HG03025 (cell line): Measurements from ENCODE around the gene MON1A.
"Not testable (repeated sequence)": the region's sequence is repeated elsewhere in the genome, so short reads cannot be mapped to it uniquely, and the experiment has no call there.

Experiments used
- ATAC-seq: cut with Tn5 transposase; IDR thresholded peaks from one replicate; pipeline ENCODE4 v1.9.1; 2021; ENCODE audit warnings: mild to moderate bottlenecking, moderate library complexity; ENCODE audit not compliant: unreplicated experiment, low FRiP score

MON1A gene, protein sequence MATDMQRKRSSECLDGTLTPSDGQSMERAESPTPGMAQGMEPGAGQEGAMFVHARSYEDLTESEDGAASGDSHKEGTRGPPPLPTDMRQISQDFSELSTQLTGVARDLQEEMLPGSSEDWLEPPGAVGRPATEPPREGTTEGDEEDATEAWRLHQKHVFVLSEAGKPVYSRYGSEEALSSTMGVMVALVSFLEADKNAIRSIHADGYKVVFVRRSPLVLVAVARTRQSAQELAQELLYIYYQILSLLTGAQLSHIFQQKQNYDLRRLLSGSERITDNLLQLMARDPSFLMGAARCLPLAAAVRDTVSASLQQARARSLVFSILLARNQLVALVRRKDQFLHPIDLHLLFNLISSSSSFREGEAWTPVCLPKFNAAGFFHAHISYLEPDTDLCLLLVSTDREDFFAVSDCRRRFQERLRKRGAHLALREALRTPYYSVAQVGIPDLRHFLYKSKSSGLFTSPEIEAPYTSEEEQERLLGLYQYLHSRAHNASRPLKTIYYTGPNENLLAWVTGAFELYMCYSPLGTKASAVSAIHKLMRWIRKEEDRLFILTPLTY

GRCh38 chr3:49929291-49930167 lies at the start of gene MON1A:
TSS of gene MON1A (minus strand) at chr3:49929811. CDS start at chr3:49913346, 16,465 bp downstream.
- peak; percentile 84 for ATAC-seq

- ATAC-seq = no peak
Observed at GRCh38 chr3:49976942-49977341, 47.3 kb upstream of the MON1A start.

- ATAC-seq = no peak
Observed at GRCh38 chr3:49972656-49973055, 43.0 kb upstream of the MON1A start.

DNA sequence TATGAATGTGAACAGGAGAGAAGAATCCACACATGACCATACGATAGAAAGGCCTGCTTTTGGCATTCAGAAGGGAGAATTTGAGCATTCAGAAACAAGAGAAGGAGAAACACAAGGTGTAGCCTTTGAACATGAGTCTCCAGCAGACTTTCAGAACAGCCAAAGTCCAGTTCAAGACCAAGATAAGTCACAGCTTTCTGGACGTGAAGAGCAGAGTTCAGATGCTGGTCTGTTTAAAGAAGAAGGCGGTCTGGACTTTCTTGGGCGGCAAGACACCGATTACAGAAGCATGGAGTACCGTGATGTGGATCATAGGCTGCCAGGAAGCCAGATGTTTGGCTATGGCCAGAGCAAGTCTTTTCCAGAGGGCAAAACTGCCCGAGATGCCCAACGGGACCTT lies 38.7 kb upstream of the MON1A start:
- no peak for ATAC-seq

DNA sequence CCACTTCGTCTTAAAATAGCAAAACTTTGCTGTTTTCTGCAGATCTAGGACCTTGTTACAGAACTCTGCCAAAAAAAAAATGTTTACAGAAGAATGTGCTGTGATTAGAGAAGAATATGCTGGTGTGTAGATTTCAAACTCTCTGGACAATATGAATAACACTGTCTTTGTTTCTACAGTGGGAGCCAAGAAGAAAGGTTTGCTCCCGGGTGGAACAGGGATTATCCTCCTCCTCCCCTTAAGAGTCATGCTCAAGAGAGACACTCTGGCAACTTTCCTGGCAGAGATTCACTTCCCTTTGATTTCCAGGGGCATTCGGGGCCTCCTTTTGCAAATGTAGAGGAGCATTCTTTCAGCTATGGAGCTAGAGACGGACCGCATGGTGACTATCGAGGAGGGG lies 37.7 kb upstream of the MON1A start:
- no peak for ATAC-seq

- no peak for ATAC-seq
Observed at GRCh38 chr3:49966233-49966942, 36.8 kb upstream of the MON1A start.

DNA sequence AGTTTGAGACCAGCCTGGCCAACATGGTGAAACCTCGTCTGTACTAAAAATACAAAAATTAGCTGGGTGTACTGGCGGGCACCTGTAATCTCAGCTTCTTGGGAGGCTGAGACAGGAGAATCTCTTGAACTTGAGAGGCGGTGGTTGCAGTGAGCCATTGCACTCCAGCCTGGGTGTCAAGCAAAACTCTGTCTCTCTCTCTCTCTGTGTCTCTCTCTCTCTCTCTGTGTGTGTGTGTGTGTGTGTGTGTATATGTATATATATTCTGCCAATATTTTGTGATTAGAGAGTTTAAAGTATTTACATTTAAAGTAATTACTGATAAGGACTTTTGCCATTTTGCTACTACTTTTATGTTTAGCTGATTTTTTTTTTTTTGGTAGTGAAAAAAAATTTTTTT lies 26.0 kb upstream of the MON1A start:
- ATAC-seq = no peak

- ATAC-seq = no peak
Observed at GRCh38 chr3:49952924-49953323, 23.3 kb upstream of the MON1A start.

DNA sequence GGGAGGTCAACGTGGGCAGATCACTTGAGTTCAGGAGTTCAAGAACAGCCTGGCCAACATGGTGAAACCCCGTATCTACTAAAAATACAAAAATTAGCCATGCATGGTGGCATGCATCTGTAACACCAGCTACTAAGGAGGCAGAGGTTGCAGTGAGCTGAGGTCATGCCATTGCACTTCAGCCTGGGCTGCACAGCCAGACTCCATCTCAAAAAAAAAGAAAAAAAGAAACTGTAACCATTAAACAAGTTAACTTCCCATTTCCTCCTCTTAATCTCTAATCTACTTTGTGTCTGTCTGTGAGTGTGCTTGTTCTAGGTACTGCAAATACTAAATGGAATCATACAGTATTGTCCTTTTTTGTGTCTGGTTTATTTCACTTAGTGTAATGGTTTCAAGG lies 13.0 kb upstream of the MON1A start:
- no peak for ATAC-seq

- no peak for ATAC-seq
Observed at GRCh38 chr3:49940667-49941249, 11.1 kb upstream of the MON1A start.

DNA sequence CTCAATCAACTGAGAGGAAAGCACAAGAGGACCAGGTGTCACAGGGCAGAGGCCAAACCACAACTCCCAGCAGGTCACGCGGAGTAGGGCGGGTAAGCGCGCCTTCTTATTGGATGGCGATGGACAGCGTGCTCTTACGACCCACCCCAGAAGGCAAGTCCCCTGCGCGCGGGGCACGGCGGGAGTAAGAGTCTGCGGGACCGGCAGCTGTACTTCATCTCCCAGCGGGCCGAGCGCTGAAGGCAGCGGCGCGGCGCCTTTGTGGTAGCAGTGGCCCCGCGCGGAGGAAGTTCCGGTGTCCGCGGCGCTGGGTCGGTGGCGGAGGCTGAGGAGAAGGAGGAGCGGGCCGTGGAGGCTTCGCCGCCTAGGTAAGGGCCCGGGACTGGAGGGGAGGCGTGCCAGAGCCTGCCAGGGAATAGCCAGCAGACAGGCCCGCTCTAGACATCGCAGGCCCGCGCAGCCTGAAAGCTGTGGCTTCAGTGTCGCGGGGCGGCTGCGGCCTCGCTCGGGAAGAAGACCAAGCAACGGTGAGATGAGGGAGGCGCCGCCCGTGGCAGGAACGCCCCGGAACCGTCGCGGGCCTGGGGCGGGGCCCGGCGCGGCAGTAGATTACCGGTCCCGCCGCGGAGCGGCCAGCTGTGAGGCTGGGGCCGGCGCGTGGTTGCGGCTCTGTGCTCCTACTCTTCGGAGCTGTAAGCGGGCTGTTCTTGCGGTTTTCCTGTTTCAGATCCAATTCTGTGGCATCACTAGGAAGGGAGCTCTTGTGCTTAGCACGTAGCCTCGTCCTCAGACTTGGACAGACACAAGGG lies 10.5 kb upstream of the MON1A start, which contains the start of gene RBM6:
TSS of gene RBM6 (plus strand) at position 293 of the 809 bp plus-strand sequence. CDS start 22,492 bp downstream, outside the sequence.
- ATAC-seq = peak; percentile 87

- no peak for ATAC-seq
Observed at GRCh38 chr3:49937090-49937489, 7.5 kb upstream of the MON1A start.

DNA sequence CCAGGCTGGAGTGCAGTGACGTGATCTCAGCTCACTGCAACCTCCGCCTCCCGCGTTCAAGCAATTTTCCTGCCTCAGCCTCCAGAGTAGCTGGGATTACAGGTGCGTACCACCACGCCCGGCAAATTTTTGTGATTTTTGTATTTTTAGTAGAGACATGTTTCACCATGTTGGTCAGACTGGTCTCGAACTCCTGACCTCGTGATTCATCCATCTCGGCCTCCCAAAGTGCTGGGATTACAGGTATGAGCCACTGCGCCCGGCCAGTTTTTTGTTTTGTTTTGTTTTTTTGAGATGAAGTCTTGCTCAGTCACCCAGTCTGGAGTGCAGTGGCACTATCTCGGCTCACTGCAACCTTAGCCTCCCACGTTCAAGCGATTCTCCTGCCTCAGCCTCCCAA lies 2.7 kb upstream of the MON1A start:
- not testable (repeated sequence) for ATAC-seq

DNA sequence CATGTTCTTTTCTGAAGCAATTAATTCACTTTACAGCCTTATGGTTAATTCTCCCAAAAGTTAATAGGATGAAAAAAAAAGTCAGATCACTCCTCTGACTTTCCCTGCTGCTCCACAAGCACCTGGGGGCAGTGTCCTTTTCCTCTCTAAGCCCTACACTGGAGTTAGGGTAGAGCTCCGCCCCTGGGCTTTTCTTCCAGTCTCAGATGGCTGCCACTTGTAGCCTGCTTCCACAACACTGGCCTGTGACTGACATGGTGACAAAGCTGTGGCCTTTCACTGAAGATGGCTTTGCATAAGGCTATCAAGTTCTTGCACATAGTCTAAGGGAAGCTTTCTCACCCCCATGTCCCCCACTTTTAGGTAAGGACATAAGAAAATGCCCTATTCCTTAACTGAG lies 1.3 kb upstream of the MON1A start:
- ATAC-seq = no peak

- no peak for ATAC-seq
Observed at GRCh38 chr3:49930168-49930690, 618 bp upstream of the MON1A start.

- no peak for ATAC-seq
Observed at GRCh38 chr3:49928481-49929017, 1.1 kb downstream of the MON1A start.

GRCh38 chr3:49927798-49928197 lies 1.8 kb downstream of the MON1A start:
- ATAC-seq = no peak

DNA sequence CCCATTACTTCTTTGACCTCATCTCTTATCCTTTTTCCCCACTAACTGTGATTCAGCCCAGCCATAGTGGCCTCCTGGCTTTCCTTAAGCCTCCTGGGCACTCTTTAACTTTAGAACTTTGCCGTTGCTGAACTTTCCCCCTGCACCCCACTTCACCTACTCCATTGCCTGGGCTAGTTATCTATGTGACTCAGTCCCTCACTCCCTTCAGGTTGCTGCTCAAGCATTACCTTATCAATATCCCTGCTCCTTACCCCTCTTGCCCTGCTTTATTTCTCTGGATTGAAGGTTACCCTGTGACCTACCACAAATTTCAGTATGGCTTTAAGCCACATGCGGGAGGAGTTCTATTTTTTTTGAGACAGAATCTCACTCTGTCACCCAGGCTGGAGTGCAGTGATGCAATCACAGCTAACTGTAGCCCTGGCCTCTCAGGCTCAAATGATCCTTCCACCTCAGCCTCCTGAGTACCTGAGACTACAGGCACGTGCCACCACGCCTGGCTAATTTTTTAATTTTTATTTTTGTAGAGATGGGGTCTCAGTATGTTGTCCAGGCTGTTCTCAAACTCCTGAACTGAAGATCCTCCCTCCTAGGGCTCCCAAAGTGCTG lies 3.4 kb downstream of the MON1A start:
- ATAC-seq = no peak
